Natural killer cell treated with Interleukin-12 subunit alpha and Interleukin-12 subunit beta and Interleukin-15 and Interleukin-18, amount 100 ng/mL, for 72 hours (primary cell): ENCODE data around the gene SHISA3. TPM values are rescaled to one million over a fixed set of nuclear protein-coding genes. Genes with fewer than 3 reads are reported as not detected.
A peak's percentile ranks its signal among the peaks of the same experiment; 100 is the strongest.
"Not testable (repeated sequence)": the region's sequence is repeated elsewhere in the genome, so short reads cannot be mapped to it uniquely, and the experiment has no call there.

Experiments
- ATAC-seq, 2 donors: fragments of 150-1000 bp; cut with Tn5 transposase in 1 of 2; sonication (Bioruptor Pico), chemical (Tn5 transposase) in 1 of 2; 2 replicates each; pipeline ENCODE4 v1.10.0; 2021
- DNase-seq: peaks from one replicate; pipeline ENCODE4 v3.0.0; 2022; ENCODE audit warnings: low spot score
- H3K27ac Mint-ChIP-seq, 2 donors: 1 replicate in 1 of 2; 2 replicates in 1 of 2; pipeline ENCODE4 v1.8.0; 2022; ENCODE audit warnings: mixed read lengths in 2 of 2, mild to moderate bottlenecking in 1 of 2, moderate library complexity in 1 of 2
- H3K27me3 Mint-ChIP-seq, 2 donors: 1 replicate in 1 of 2; 2 replicates in 1 of 2; pipeline ENCODE4 v1.8.0; 2022; ENCODE audit warnings: mixed read lengths in 2 of 2
- H3K36me3 Mint-ChIP-seq: one replicate; pipeline ENCODE4 v1.8.0; 2022; ENCODE audit warnings: mixed read lengths
- H3K4me1 Mint-ChIP-seq, 2 donors: 1 replicate in 1 of 2; 2 replicates in 1 of 2; pipeline ENCODE4 v1.8.0; 2022; ENCODE audit warnings: low read depth in 2 of 2, mixed read lengths in 2 of 2, mild to moderate bottlenecking in 1 of 2
- H3K4me3 Mint-ChIP-seq: one replicate; pipeline ENCODE4 v1.8.0; 2022; ENCODE audit warnings: mixed read lengths
- H3K9me3 Mint-ChIP-seq: 2 replicates; pipeline ENCODE4 v1.8.0; 2022; ENCODE audit warnings: mixed read lengths
- total RNA-seq, 2 donors: library from RNA; stranded (reverse); gene quantifications; one replicate each; pipeline ENCODE4 v1.2.3, GENCODE V29; 2022

SHISA3 gene
- total RNA-seq, 2 donors from 2014 or later: 0.14 TPM; not detected in 1

GRCh38 chr4:42369489-42369888, 27.8 kb upstream of the SHISA3 start:
- Mint-ChIP-seq H3K27ac (no peak overlapping the region), H3K4me1 (no peaks in the 10 kb centered on the region), H3K36me3 (no peaks in the 10 kb centered on the region), H3K9me3 (no peaks in the 10 kb centered on the region), H3K4me3 (no peak overlapping the region), H3K27me3 (peaks cover 4 to 9% of the 10 kb centered on the region in 2 donors)
- ATAC-seq (peak; percentile 9 to 52), DNase-seq (no peak)

GRCh38 chr4:42371305-42372252, 25.7 kb upstream of the SHISA3 start:
- DNase-seq: no peak
- no peak for ATAC-seq
- Mint-ChIP-seq H3K4me1 (no peaks in the 10 kb centered on the region), H3K9me3 (no peaks in the 10 kb centered on the region), H3K36me3 (no peaks in the 10 kb centered on the region), H3K27ac (no peak overlapping the region), H3K4me3 (no peak overlapping the region), H3K27me3 (peaks cover 15 to 18% of the 10 kb centered on the region in 2 donors)

DNA sequence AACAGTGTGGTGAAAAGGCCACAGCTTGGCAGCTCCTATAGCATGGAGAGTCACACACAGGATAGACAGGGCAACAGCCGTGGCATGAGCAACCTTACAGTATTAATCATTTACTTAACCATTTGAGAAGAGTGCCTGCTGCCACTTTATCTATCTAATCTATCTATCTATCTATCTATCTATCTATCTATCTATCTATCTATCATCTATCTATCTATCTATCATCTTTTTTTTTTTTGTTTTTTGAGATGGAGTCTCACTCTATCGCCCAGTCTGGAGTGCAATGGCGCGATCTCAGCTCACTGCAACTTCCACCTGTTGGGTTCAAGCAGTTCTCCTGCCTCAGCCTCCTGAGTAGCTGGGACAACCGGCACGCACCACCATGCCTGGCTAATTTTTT, 25.0 kb upstream of the SHISA3 start:
- H3K4me3 Mint-ChIP-seq, DNase-seq, H3K27ac Mint-ChIP-seq, ATAC-seq, H3K36me3 Mint-ChIP-seq, H3K4me1 Mint-ChIP-seq, H3K9me3 Mint-ChIP-seq: not testable (repeated sequence)
- peaks cover 15 to 17% of the 10 kb centered on the region in 2 donors for H3K27me3 Mint-ChIP-seq

DNA sequence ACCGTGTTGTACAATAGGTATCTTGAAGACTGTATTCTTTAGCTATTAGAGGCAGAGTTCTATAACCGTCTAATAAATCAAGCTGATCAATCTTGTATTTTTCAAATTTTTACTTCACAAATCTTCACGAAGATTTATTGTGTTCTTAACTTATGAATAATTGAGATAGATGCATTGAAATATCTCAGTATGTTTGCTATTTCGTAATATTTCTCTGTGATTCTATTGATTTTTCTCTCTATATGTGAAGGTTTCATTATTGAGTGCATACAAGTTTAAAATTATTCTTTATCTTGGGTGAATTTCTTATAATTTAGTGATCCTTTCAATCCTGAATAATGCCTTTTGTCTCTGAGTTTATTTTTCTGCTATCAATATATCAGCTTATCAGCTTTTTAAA, 19.8 kb upstream of the SHISA3 start:
- no peak overlapping the region for H3K4me3 Mint-ChIP-seq

DNA sequence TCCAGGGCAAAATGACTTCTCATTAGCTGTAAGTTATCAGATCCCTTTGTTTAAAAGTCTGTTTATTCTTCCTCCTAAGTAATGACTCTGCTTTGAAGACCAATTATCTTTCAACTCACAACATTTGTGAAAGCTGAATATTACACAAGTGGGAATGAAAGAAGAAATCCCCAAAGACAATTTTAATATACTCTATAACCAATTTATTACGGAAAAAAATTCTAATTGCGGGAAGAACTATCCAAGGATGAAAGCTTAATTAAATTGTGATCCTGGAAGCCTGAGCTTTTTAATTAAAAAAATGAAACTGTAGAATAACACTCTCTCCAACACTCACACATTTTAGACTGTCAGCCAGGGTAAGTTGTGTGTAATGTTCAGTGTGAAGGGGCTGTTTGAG, 15.6 kb upstream of the SHISA3 start:
- no peak for ATAC-seq
- no peaks in the 10 kb centered on the region for H3K36me3 Mint-ChIP-seq

More for the DNA sequence above, 19.8 kb upstream of the SHISA3 start:
- peaks cover 25 to 37% of the 10 kb centered on the region in 2 donors for H3K27me3 Mint-ChIP-seq
- H3K9me3 Mint-ChIP-seq: no peaks in the 10 kb centered on the region
- H3K27ac Mint-ChIP-seq: no peak overlapping the region
- H3K4me1 Mint-ChIP-seq: no peaks in the 10 kb centered on the region
- H3K36me3 Mint-ChIP-seq: no peaks in the 10 kb centered on the region
- no peak for DNase-seq
- ATAC-seq: no peak

DNA sequence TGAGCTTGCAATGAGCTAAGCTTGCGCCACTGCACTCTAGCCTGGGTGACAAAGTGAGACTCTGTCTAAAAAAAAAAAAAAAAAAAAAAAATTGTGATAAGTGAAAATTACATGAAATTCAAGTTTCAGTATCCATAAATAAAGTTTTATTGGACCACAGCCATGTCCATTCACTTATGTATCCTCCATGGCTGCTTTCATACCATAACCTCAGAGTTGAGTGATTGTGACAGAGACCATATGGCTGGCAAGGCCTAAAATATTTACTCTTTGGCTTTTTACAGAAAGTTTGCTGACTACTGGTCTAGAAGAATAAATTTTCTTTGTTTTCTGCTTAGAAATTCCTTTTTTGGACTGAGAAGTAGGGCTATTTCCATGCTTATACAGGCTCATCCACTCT, 11.8 kb upstream of the SHISA3 start:
- H3K27ac Mint-ChIP-seq: no peak overlapping the region
- no peaks in the 10 kb centered on the region for H3K9me3 Mint-ChIP-seq
- H3K36me3 Mint-ChIP-seq: no peaks in the 10 kb centered on the region
- peaks cover 7 to 16% of the 10 kb centered on the region in 2 donors for H3K27me3 Mint-ChIP-seq
- H3K4me3 Mint-ChIP-seq: no peak overlapping the region
- no peak for ATAC-seq
- H3K4me1 Mint-ChIP-seq: no peaks in the 10 kb centered on the region
- no peak for DNase-seq

More for the DNA sequence above, 15.6 kb upstream of the SHISA3 start:
- DNase-seq: no peak
- Mint-ChIP-seq H3K27me3 (peaks cover 14 to 25% of the 10 kb centered on the region in 2 donors), H3K4me3 (no peak overlapping the region), H3K4me1 (no peaks in the 10 kb centered on the region), H3K9me3 (no peaks in the 10 kb centered on the region), H3K27ac (no peak overlapping the region)

GRCh38 chr4:42390622-42391354, 6.5 kb upstream of the SHISA3 start:
- H3K27ac Mint-ChIP-seq: no peak overlapping the region
- ATAC-seq (no peak), DNase-seq (no peak)
- H3K9me3 Mint-ChIP-seq: no peaks in the 10 kb centered on the region
- H3K27me3 Mint-ChIP-seq: peaks cover 14 to 15% of the 10 kb centered on the region in 2 donors
- H3K36me3 Mint-ChIP-seq: no peaks in the 10 kb centered on the region
- no peak overlapping the region for H3K4me3 Mint-ChIP-seq
- H3K4me1 Mint-ChIP-seq: no peaks in the 10 kb centered on the region

GRCh38 chr4:42391355-42391664, 6.0 kb upstream of the SHISA3 start:
- Mint-ChIP-seq H3K27ac (no peak overlapping the region), H3K4me3 (no peak overlapping the region), H3K27me3 (peaks cover 15 to 16% of the 10 kb centered on the region in 2 donors), H3K36me3 (no peaks in the 10 kb centered on the region), H3K4me1 (peaks cover under 1% of the 10 kb centered on the region in 2 donors), H3K9me3 (no peaks in the 10 kb centered on the region)
- ATAC-seq (no peak), DNase-seq (no peak)

- no peak for ATAC-seq
- Mint-ChIP-seq H3K4me1 (peaks cover 7% of the 10 kb centered on the region in 2 donors), H3K36me3 (no peaks in the 10 kb centered on the region), H3K4me3 (no peak overlapping the region), H3K9me3 (no peaks in the 10 kb centered on the region), H3K27ac (no peak overlapping the region), H3K27me3 (peaks cover 22 to 23% of the 10 kb centered on the region in 2 donors)
- DNase-seq: no peak
These were observed 5.3 kb upstream of the SHISA3 start for GRCh38 chr4:42391981-42392380.

DNA sequence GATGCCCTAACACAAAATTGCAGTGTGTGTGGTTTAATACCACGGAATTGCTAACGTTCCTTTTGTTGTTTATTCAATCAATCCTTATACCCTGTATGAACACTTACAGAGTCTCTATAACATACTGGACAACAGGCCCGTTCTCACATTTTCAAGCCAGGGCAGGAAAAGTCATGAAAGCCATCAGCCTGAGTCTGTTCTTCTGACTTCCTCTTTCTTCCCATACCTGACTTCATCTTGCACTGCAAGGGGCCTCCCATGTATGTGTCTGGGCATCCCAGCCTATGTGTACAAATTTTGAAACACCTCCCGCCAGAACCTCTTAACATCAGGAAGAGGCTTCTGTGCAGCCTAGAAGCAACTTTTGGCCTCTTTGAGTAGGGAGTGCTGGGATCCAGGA, 4.9 kb upstream of the SHISA3 start:
- no peak overlapping the region for H3K4me3 Mint-ChIP-seq
- H3K9me3 Mint-ChIP-seq: no peaks in the 10 kb centered on the region
- peaks cover 23% of the 10 kb centered on the region in 2 donors for H3K27me3 Mint-ChIP-seq
- no peak for ATAC-seq
- H3K36me3 Mint-ChIP-seq: no peaks in the 10 kb centered on the region
- H3K4me1 Mint-ChIP-seq: peaks cover 8 to 10% of the 10 kb centered on the region in 2 donors
- no peak overlapping the region for H3K27ac Mint-ChIP-seq
- no peak for DNase-seq

DNA sequence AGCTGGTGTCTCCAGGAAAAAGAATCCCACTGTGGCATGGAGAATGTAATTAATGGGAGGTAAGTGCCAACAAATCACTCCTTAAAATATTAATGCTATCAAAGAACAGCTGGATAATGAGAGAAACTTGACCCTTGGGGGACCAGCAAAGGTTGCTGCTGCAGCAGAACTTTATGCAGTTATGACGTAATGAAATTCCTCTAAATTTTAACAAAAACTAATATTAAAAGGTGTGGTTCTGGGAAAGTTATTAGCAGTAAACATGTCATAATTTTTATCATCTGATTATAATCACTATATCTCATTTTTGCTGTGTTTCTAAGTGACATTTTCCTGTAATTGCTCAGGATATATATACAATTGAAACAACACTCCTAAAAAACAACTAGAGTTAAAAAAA, 1.7 kb upstream of the SHISA3 start:
- Mint-ChIP-seq H3K4me1 (peaks cover 10 to 11% of the 10 kb centered on the region in 2 donors), H3K4me3 (no peak overlapping the region), H3K27ac (no peak overlapping the region), H3K27me3 (peaks cover 37 to 44% of the 10 kb centered on the region in 2 donors), H3K36me3 (no peaks in the 10 kb centered on the region), H3K9me3 (no peaks in the 10 kb centered on the region)
- ATAC-seq: no peak
- no peak for DNase-seq

- peaks cover 43 to 51% of the 10 kb centered on the region in 2 donors for H3K27me3 Mint-ChIP-seq
- no peaks in the 10 kb centered on the region for H3K36me3 Mint-ChIP-seq
- H3K4me1 Mint-ChIP-seq: peaks cover 10 to 11% of the 10 kb centered on the region in 2 donors
- H3K4me3 Mint-ChIP-seq: peak overlapping the region; percentile 84
- ATAC-seq: no peak
- no peaks in the 10 kb centered on the region for H3K9me3 Mint-ChIP-seq
- DNase-seq: no peak
- no peak overlapping the region for H3K27ac Mint-ChIP-seq
These were observed 932 bp upstream of the SHISA3 start for GRCh38 chr4:42396361-42396751.

- peaks cover 45 to 55% of the 10 kb centered on the region in 2 donors for H3K27me3 Mint-ChIP-seq
- peak overlapping the region; percentile 84 for H3K4me3 Mint-ChIP-seq
- peak; percentile 48 to 53 for ATAC-seq
- no peak for DNase-seq
- H3K27ac Mint-ChIP-seq: no peak overlapping the region
- H3K36me3 Mint-ChIP-seq: no peaks in the 10 kb centered on the region
- H3K9me3 Mint-ChIP-seq: no peaks in the 10 kb centered on the region
- peaks cover 10 to 11% of the 10 kb centered on the region in 2 donors for H3K4me1 Mint-ChIP-seq
These were observed 415 bp downstream of the SHISA3 start for GRCh38 chr4:42397635-42398170.
